HG02678 (cell line): ENCODE measurements around the gene NECTIN4.
A peak's percentile ranks its signal among the peaks of the same experiment; 100 is the strongest.
"Not testable (repeated sequence)": the region's sequence is repeated elsewhere in the genome, so short reads cannot be mapped to it uniquely, and the experiment has no call there.

ENCODE experiments used
- ATAC-seq: cut with Tn5 transposase; IDR thresholded peaks from one replicate; pipeline ENCODE4 v1.9.1; 2021; ENCODE audit warnings: mild to moderate bottlenecking, moderate library complexity; ENCODE audit not compliant: unreplicated experiment

NECTIN4 gene

GRCh38 chr1:161089251-161089924, at the start of gene NECTIN4:
NECTIN4 (minus strand) TSS chr1:161089558; CDS start chr1:161089296, 262 bp downstream.
- ATAC-seq: no peak

- no peak for ATAC-seq
Observed at GRCh38 chr1:161138431-161138830, 49.1 kb upstream of the NECTIN4 start.

- ATAC-seq: no peak
Observed at GRCh38 chr1:161137881-161138280, 48.5 kb upstream of the NECTIN4 start.

- no peak for ATAC-seq
Observed at GRCh38 chr1:161133220-161133740, 43.9 kb upstream of the NECTIN4 start.

- peak; percentile 94 for ATAC-seq
Observed at GRCh38 chr1:161132410-161133219, 43.3 kb upstream of the NECTIN4 start, which contains the start of gene DEDD. DEDD (minus strand) TSS chr1:161132667; CDS start chr1:161124462, 8,205 bp downstream.

- no peak for ATAC-seq
Observed at GRCh38 chr1:161131523-161132409, 42.4 kb upstream of the NECTIN4 start.

- no peak for ATAC-seq
Observed at GRCh38 chr1:161130266-161130665, 40.9 kb upstream of the NECTIN4 start.

GRCh38 chr1:161128591-161129420, 39.4 kb upstream of the NECTIN4 start:
- ATAC-seq: no peak

GRCh38 chr1:161127649-161128048, 38.3 kb upstream of the NECTIN4 start:
- no peak for ATAC-seq

- ATAC-seq: no peak
Observed at GRCh38 chr1:161122967-161123366, 33.6 kb upstream of the NECTIN4 start.

GRCh38 chr1:161121834-161122233, 32.5 kb upstream of the NECTIN4 start:
- ATAC-seq: no peak

- ATAC-seq: no peak
Observed at GRCh38 chr1:161121042-161121650, 31.8 kb upstream of the NECTIN4 start.

- peak; percentile 52 for ATAC-seq
Observed at GRCh38 chr1:161119092-161119903, 29.9 kb upstream of the NECTIN4 start.

GRCh38 chr1:161117759-161118581, 28.6 kb upstream of the NECTIN4 start, which contains the start of the genes NIT1 and PFDN2:
NIT1 (plus strand) TSS chr1:161118105; CDS start chr1:161118177, 72 bp downstream.
PFDN2 (minus strand) TSS chr1:161118037; CDS start chr1:161118026, 11 bp downstream.
- ATAC-seq: peak; percentile 85

- ATAC-seq: not testable (repeated sequence)
Observed at GRCh38 chr1:161115961-161116360, 26.6 kb upstream of the NECTIN4 start.

- ATAC-seq: no peak
Observed at GRCh38 chr1:161115132-161115711, 25.9 kb upstream of the NECTIN4 start.

- no peak for ATAC-seq
Observed at GRCh38 chr1:161114556-161114955, 25.2 kb upstream of the NECTIN4 start.
